Colon (tissue), 2 donors: ENCODE results near the gene RPTN.

Experiments used
- FAIRE-seq: peaks from 2 replicates; lab custom pipeline; 2012; peaks lifted over from hg19 to GRCh38; lab: Jason Lieb, UNC
- donor health status: control.
- donor health status: control.

RPTN gene

DNA sequence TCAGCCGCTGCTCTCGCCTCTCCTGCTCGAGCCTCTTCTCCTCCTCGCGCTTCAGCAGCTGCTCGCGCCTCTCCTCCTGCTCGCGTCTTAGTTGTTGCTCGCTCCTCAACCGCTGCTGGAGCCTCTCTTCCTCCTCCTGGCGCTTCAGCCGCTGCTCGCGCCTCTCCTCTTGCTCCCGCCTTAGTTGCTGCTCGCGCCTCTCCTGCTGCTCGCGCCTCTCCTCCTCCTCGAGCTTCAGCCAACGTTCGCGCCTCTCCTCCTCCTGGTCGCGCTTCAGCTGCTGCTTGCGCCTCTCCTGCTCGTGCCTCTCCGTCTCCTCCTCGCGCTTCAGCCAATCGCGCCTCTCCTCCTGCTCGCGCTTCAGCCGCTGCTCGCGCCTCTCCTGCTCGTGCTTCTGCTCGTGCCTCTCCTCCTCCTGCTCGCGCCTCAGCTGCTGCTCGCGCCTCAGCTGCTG, 47.5 kb downstream of the RPTN start:
- FAIRE-seq = no peak

DNA sequence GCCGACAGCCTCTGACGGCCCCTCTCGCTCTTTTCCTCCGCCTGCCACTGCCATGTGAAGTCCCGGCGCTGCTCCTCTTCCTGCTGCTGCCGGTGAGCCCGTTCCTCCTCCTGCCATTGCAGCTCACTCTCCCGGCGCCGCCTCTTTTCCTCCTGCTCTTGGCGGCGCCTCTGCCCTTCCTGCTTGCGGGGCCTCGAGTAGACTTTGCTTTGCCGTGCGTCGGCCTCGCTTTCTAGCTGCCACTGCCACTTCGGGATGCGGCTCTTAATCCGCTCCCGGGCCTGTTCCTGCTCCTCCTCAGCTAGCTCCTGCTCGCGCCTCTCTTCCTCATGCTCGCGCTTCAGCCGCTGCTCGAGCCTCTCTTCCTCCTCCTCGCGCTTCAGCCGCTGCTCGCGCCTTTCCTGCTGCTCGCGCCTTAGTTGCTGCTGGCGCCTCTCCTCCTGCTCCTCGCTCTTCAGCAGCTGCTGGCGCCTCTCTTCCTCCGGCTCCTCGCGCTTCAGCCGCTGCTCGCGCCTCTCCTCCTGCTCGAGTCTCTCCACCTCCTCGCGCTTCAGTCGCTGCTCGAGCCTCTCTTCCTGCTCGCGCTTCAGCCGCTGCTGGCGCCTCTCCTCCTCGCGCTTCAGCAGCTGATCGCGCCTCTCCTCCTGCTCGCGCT, 48.0 kb downstream of the RPTN start:
- FAIRE-seq = no peak

DNA sequence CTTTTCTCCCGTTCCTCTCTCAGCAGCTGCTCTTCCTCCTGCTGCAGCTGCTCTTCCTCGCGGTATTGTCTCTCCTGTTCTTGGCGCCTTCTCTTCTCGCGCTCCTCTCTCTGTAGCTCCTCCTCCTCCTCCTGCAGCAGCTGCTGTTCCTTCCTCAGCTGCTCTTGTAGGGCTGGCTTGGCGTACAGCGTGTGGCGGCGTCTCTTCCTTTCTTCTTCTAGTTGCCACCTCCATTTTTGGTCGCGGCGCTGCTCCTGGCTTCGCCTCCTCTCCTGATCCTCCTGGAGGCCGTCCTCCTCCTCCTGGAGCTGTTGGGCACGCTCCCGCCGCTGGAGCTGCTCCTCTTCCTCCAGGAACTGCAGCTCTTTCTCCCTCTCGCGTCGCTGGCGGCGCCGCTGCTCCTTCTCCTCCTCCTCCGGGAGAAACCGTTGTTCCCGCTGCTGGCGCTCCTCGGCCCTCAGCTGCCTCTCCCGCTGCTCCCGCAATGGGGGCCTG, 48.6 kb downstream of the RPTN start:
- FAIRE-seq = no peak

DNA sequence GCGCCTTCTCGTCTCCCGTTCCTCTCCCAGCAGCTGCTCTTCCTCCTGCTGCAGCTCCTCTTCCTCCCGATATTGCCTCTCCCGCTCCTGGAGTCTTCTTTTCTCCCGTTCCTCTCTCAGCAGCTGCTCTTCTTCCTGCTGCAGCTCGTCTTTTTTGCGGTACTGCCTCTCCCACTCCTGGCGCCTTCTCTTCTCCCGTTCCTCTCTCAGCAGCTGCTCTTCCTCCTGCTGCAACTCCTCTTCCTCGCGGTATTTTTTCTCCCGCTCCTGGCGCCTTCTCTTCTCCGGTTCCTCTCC, 49.1 kb downstream of the RPTN start:
- no peak for FAIRE-seq

DNA sequence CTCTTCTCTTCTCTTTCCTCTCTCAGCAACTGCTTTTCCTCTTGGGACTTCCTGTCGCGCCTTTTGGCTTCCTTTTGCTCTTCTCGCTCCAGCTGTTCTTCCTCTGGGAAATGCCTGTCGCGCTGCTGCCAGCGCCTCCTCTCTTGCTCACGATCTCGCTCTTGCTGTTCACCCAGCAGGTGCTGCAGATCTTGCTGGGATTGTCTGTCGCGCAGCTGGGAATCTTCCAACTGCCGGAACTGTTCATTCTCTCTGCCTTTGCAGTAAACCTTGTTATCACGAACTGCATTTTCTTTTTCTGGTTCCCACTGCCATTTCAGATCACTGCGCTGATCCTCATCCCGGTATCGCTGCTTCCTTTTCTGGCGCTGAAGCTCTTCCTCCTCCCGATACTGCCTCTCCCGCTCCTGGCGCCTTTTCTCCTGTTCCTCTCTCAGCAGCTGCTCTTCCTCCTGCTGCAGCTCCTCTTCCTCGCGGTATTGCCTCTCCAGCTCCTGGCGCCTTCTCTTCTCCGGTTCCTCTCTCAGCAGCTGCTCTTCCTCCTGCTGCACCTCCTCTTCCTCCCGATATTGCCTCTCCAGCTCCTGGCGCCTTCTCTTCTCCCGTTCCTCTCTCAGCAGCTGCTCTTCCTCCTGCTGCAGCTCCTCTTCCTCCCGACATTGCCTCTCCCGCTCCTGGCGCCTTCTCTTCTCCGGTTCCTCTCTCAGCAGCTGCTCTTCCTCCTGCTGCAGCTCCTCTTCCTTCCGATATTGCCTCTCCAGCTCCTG, 49.6 kb downstream of the RPTN start:
- FAIRE-seq = no peak

DNA sequence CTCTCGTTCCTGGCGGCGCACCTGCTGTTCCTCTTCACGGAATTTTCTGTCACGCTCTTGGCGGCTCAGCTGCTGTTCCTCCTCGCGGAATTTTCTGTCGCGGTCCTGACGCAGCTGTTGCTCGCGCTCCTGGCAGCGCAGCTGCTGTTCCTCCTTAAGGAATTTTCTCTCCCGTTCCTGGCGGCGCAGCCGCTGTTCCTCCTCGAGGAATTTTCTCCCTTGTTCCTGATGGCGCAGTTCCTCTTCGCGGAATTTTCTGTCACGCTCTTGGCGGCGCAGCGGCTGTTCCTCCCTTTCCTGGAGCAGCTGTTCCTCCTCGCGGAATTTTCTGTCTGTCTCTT, 50.2 kb downstream of the RPTN start:
- no peak for FAIRE-seq

DNA sequence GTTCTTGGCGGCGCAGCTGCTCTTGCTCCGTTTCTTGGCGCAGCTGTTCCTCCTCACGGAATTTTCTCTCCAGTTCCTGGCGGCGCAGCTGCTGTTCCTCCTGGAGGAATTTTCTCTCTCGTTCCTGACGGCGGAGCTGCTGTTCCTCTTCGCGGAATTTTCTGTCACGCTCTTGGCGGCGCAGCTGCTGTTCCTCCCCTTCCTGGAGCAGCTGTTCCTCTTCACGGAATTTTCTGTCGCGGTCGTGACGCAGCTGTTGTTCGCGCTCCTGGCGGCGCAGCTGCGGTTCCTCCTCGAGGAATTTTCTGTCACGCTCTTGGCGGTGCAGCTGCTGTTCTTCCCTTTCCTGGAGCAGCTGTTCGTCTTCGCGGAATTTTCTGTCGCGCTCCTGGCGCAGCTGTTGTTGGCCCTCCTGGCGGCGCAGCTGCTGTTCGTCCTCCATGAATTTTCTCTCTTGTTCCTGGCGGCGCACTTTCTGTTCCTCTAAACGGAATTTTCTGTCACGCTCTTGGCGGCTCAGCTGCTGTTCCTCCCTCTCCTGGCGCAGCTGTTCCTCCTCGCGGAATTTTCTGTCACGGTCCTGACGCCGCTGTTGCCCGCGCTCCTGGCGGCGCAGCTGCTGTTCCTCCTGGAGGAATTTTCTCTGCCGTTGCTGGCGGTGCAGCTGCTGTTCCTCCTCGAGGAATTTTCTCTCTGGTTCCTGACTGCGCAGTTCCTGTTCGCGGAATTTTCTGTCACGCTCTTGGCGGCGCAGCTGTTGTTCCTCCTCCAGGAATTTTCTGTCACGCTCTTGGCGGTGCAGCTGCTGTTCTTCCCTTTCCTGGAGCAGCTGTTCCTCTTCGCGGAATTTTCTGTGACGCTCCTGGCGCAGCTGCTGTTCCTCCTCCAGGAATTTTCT, 50.8 kb downstream of the RPTN start:
- no peak for FAIRE-seq

DNA sequence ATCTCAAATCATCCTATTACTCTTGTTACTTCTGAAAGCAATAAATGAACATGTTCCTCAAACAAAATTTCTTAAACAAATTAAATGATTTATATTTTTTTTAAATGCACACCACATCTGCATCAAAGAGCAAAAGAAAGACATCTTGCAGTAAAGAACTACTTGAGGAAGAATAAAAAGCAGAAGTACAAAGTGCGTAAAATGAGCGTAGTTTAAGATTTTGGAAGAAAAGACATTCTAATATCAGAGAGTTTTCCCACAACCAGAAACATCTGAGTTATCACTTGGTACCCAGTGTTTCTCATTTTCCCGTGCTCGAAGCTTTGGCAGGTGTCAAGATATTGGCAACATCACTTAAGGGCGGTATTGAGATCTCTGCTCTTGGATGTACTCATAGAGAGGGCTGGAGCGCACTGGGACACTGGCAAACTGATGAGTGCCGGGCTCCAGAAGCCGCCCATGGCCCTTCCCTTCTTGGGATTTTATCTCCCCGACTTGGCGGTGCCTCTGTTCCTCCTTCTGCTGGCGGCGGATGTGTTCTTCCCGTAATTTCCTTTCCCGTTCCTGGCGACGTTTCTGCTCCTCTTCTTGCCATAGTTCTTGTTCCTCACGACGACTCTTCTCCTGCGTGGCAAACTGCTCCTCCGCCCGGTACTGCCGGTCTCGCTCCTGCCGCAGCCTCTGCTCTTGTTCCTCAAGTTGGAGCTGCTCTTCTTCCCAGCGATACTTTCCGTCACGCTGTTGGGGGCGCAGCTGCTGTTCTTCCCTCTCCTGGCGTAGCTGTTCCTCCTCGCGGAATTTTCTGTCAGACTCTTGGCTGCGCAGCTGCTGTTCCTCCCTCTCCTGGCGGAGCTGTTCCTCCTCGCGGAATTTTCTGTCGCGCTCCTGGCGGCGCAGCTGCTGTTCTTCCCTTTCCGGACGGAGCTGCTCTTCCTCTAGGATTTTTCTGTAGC, 51.7 kb downstream of the RPTN start:
- FAIRE-seq = no peak

DNA sequence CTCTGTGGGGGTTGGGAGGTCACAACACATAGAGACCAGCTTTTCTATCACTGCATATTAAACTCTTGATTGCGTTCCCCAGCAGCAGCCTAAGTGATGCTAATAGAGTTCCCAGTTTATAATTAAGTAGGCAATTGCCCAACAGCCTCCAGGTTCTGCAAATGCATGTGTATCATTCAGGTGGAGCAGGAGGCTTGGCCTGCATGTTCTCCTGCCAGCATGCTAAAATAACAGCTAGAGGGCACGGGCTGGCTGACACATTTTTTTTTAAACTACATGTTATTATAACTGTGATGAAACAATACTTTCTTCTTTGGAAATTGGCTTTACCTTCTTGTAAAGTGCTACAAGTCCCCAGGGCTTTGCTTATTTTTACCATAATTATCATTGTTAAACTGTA, 54.2 kb downstream of the RPTN start:
- FAIRE-seq = no peak
